GM21528 (cell line): ENCODE results near the gene WDR5B.
"Not testable (repeated sequence)": the region's sequence is repeated elsewhere in the genome, so short reads cannot be mapped to it uniquely, and the experiment has no call there.

ENCODE experiments used
- ATAC-seq: cut with Tn5 transposase; IDR thresholded peaks from one replicate; pipeline ENCODE4 v1.9.1; 2021; ENCODE audit warnings: mild to moderate bottlenecking, moderate library complexity; ENCODE audit not compliant: unreplicated experiment, low FRiP score

The WDR5B gene

GRCh38 chr3:122377975-122378374, 37.9 kb downstream of the WDR5B start:
- ATAC-seq: no peak

DNA sequence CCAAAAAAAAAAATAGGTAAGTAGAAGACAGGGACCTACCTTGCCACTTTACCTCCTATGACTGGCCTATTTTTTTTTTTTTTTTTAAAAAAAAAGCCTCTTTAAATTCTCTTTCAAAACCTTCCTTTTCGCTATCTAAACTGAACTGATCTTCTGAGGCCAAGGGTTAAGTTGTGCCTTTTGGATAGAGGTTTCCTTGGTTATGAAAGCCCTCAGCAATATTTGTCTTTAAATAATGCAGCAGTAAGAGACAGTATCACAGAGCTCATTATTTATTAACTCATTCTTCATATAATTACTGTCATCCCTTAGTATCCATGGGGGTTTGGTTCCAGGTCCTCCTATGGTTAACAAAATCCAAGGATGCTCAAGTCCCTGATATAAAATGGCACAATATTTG, 41.8 kb downstream of the WDR5B start:
- ATAC-seq: no peak

- no peak for ATAC-seq
Measured at GRCh38 chr3:122366379-122366749, 49.5 kb downstream of the WDR5B start.

- ATAC-seq: not testable (repeated sequence)
Measured at GRCh38 chr3:122365582-122366378, 50.1 kb downstream of the WDR5B start.

- ATAC-seq: no peak
Measured at GRCh38 chr3:122365073-122365472, 50.8 kb downstream of the WDR5B start.

DNA sequence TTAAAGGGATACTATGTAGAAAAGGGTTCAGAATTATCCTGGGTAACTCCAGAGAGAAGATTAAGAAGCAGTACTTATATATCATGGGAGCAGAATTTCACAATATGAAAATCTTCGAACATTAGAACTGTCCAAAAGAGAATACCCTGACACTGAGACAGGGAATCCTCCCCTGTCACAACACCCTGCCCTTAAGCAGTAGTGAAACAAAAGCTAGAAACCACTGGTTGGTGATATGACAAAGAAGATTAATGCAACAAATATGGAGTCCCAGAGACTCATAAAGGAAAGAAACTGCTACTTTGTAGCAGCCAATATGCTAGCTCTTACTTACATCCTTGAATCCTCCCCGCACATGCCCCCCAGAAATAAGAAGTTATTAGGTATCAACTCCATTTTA, 51.4 kb downstream of the WDR5B start:
- ATAC-seq: no peak
